ENCODE data around the gene GALNT5. TPM values are rescaled to one million over a fixed set of nuclear protein-coding genes. Genes with fewer than 3 reads are reported as not detected.

Gene GALNT5
- total and polyA plus RNA-seq, 10 of the 15 experiments (the other 5 are each of a cell fraction or from before 2014, with no cell fraction given): under 0.01 to 0.25 (median 0.03) TPM; not detected in 4

GRCh38 chr2:157236404-157236803 lies 21.1 kb upstream of the GALNT5 start (continued):
- TF ChIP-seq, protein P1, sequence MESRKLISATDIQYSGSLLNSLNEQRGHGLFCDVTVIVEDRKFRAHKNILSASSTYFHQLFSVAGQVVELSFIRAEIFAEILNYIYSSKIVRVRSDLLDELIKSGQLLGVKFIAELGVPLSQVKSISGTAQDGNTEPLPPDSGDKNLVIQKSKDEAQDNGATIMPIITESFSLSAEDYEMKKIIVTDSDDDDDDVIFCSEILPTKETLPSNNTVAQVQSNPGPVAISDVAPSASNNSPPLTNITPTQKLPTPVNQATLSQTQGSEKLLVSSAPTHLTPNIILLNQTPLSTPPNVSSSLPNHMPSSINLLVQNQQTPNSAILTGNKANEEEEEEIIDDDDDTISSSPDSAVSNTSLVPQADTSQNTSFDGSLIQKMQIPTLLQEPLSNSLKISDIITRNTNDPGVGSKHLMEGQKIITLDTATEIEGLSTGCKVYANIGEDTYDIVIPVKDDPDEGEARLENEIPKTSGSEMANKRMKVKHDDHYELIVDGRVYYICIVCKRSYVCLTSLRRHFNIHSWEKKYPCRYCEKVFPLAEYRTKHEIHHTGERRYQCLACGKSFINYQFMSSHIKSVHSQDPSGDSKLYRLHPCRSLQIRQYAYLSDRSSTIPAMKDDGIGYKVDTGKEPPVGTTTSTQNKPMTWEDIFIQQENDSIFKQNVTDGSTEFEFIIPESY (IDR thresholded peaks at IDR 0.05): no peak
- TF ChIP-seq HCFC1 (IDR thresholded peaks at IDR 0.05; ENCODE audit: low read length) (no peak), PKNOX1 (IDR thresholded peaks at IDR 0.05) (no peak), ZNF217 (IDR thresholded peaks at IDR 0.05) (no peak)

DNA sequence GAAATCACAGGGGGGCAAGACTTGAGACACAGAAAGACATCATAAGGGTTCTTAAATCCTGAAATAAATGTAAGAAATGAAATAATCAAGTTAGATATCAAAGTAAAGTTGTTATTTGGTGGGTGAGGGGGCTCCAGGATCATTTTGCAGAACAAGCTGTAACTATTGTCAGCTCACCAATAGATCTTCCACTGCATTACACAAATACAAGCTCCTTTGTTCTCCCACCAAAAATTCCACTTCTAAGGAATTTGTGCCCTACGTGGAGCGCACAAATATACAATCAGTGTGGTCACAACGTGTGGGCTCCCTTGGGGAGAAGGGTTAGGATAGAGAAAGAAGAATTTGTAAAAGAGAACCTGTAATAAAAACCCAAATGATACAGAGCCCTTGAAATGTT lies 19.2 kb upstream of the GALNT5 start:
- no peak overlapping the region for H3K27ac ChIP-seq (ENCODE audit: control insufficient read depth, insufficient read depth)
- CTCF ChIA-PET: interaction anchor here (1.1 kb wide), 1 partner anchor 12 kb away, joined by 3 read pairs; no protein-coding TSS in a partner anchor
- no peak overlapping the region for H3K9ac ChIP-seq (ENCODE audit: control insufficient read depth, insufficient read depth, low read length)
- H2AFZ ChIP-seq (ENCODE audit: control insufficient read depth, low read depth, low read length): no peak overlapping the region
- H3K79me2 ChIP-seq (ENCODE audit: control insufficient read depth, insufficient read depth, low read length): no peaks in the 10 kb centered on the region
- SMC1A ChIA-PET (ENCODE audit: uncharacterized antibody, unreplicated experiment): no interaction called here
- peaks cover 0 to 3% of the 10 kb centered on the region in 2 experiments; a peak in 1 of 4 replicates for H3K27me3 ChIP-seq (replicated peaks in 1 of 2; ENCODE audit: control insufficient read depth in 2 of 2, insufficient read depth in 2 of 2, low read length in 1 of 2)
- DNase-seq (ENCODE audit: low read depth, low spot score) (no peak), ATAC-seq (no peak), FAIRE-seq (no peak)
- H3K4me2 ChIP-seq (ENCODE audit: control insufficient read depth, insufficient read depth): no peak overlapping the region
- POLR2A ChIA-PET: no interaction called here
- no peaks in the 10 kb centered on the region for H3K4me1 ChIP-seq (ENCODE audit: control insufficient read depth, insufficient read depth, low read length)
- no peaks in the 10 kb centered on the region for H3K36me3 ChIP-seq (ENCODE audit: control insufficient read depth in 2 of 2, insufficient read depth in 2 of 2, low read length in 1 of 2)
- BruUV-seq (replicated peaks): no TSS peak
- 51% methylated on average over 3 of the region's 3 CpGs for WGBS (ENCODE audit: insufficient coverage, insufficient replicate concordance, low lambda C conversion rate, missing lambda C conversion rate)
- H4K20me1 ChIP-seq (ENCODE audit: control insufficient read depth, insufficient read depth): no peaks in the 10 kb centered on the region
- TF ChIP-seq, protein P1 (IDR thresholded peaks at IDR 0.05): no peak
- TF ChIP-seq IKZF2 (IDR thresholded peaks at IDR 0.05) (no peak), SMARCA5 (IDR thresholded peaks at IDR 0.05) (no peak), FOS (IDR thresholded peaks at IDR 0.05; ENCODE audit: borderline replicate concordance, extremely low read depth, insufficient read length) (no peak), PAX5 (IDR thresholded peaks at IDR 0.05; ENCODE audit: borderline replicate concordance, low read depth, low read length) (no peak), MXI1 (IDR thresholded peaks at IDR 0.05; ENCODE audit: low read depth, low read length) (no peak), IRF4 (IDR thresholded peaks at IDR 0.05; ENCODE audit: low read depth, low read length) (no peak), NFYA (IDR thresholded peaks at IDR 0.05; ENCODE audit: borderline replicate concordance, low read depth, low read length) (no peak), CHD1 (IDR thresholded peaks at IDR 0.05; ENCODE audit: low read depth, low read length) (no peak), SREBF2 (IDR thresholded peaks at IDR 0.05; ENCODE audit: low read length) (no peak)
- no peak overlapping the region for H3K4me3 ChIP-seq
- RAD21 ChIA-PET (ENCODE audit: unreplicated experiment): interaction anchor here (1.2 kb wide), 1 partner anchor 64 kb away, joined by 3 read pairs; no protein-coding TSS in a partner anchor
- intact Hi-C loops (cut with micrococcal nuclease; ENCODE audit: unreplicated experiment) (no loop called here), in situ Hi-C loops (cut with MboI) (no loop called here)
- H3K9me3 ChIP-seq (replicated peaks; ENCODE audit: control insufficient read depth, insufficient read depth, low read length): no peaks in the 10 kb centered on the region

Data from GM12878 (cell line).